NB4 (cell line): ENCODE results near the gene ZNF770.

ENCODE experiments used
- CTCF ChIP-seq: IDR thresholded peaks from one replicate; pipeline ENCODE4 v1.5.1; 2012; ENCODE audit warnings: low read depth, low read length
- MAX ChIP-seq: IDR thresholded peaks from 2 replicates; pipeline ENCODE4 v1.6.1; 2011; ENCODE audit warnings: low read depth, low read length
- MYC ChIP-seq: IDR thresholded peaks from 2 replicates; pipeline ENCODE4 v1.6.1; 2011; ENCODE audit warnings: low read depth, low read length
- POLR2A ChIP-seq: IDR thresholded peaks from 2 replicates; pipeline ENCODE4 v1.6.1; 2011; ENCODE audit warnings: mild to moderate bottlenecking; ENCODE audit not compliant: insufficient read length; ENCODE audit errors: extremely low read depth

DNA sequence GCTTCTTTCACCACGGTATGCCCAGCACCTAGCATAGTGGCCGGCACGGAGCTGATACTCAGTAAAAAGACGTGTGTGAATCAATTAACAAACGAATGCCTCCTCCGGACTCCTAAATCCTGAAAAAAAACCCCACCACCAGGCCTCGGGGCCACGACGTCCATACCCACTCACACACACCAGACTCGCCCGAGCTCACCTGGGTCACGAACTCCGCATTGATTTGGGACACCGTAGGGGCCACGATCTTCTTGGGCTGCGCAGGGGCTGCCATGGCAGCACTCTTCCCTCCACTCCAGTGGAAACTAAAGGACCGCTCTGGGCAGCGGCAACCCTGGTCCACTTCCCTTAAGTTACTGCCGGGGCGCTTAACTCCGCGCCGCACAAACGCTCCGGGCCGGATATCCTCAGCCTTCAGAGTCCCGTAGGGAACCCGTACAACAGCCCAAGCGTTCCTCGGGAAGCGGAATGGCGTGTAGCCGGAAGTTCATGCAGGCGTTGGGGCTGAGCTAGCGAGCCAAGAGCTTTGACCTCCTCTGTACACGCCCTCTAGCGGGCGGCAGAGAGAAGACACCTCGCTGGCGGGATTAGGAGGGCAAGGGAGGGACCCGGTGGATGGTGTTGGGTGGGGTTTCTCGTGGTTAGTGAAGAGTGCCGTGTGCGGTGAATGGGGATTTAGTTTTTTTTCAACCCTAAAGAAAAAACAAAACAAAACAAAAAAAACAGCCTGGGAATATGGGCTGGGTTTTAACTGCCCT, 18.6 kb downstream of the ZNF770 start, which contains the start of gene AQR:
- TF ChIP-seq CTCF (peak; percentile 58), POLR2A (peak; percentile 94), MYC (peak; percentile 82; the same call in 1 of the 2 replicates), MAX (peak; percentile 81)
